ENCODE data around the gene GCSAM. TPM values are rescaled to one million over a fixed set of nuclear protein-coding genes. Genes with fewer than 3 reads are reported as not detected.

GCSAM gene
- 10 to 100 TPM in 1 of 2 experiments, 1 to 10 TPM in 1; 9.3 to 12.1 TPM for total RNA-seq

- Mint-ChIP-seq H3K9me3 (ENCODE audit: low read depth) (no peaks in the 10 kb centered on the region), H3K4me1 (peaks cover 86% of the 10 kb centered on the region), H3K27me3 (no peaks in the 10 kb centered on the region), H3K27ac (peak within 1 kb of the TSS; percentile 89), H3K36me3 (ENCODE audit: low read depth) (peaks cover 7% of the 10 kb centered on the region), H3K4me3 (peak within 1 kb of the TSS; percentile 79)
- CTCF ChIA-PET, result interaction anchor here (0.7 to 1.5 kb wide), 5 partner anchors 21 to 398 kb away, joined by 3 to 6 read pairs (median 3); partner anchors contain the start of gene SLC9C1
- POLR2A ChIA-PET, result no interaction called here
- peak; percentile 85 for ATAC-seq
- peak; percentile 82 for DNase-seq
- intact Hi-C loops (cut with DNase I, micrococcal nuclease), result loop anchor here in 1 of 2 experiments (1.0 to 10.0 kb wide), 3 partner anchors 10 to 882 kb away; partner anchors contain the start of gene CD200R1
Measured at GRCh38 chr3:112132975-112133448, at the start of gene GCSAM. GCSAM (minus strand) TSS chr3:112133248; CDS start chr3:112133120, 128 bp downstream.

- ChIA-PET POLR2A (no interaction called here), CTCF (interaction anchor here (0.6 to 1.3 kb wide), 3 partner anchors 54 to 415 kb away, joined by 3 read pairs; no protein-coding TSS in a partner anchor)
- H3K27ac Mint-ChIP-seq, result no peak overlapping the region
- no peak overlapping the region for H3K4me3 Mint-ChIP-seq
- intact Hi-C loops (cut with DNase I, micrococcal nuclease), result no loop called here
- H3K9me3 Mint-ChIP-seq (ENCODE audit: low read depth), result no peaks in the 10 kb centered on the region
- H3K27me3 Mint-ChIP-seq, result peaks cover 2% of the 10 kb centered on the region
- H3K36me3 Mint-ChIP-seq (ENCODE audit: low read depth), result no peaks in the 10 kb centered on the region
- DNase-seq, result no peak
- no peak for ATAC-seq
- H3K4me1 Mint-ChIP-seq, result no peaks in the 10 kb centered on the region
Measured at GRCh38 chr3:112175646-112176045, 42.6 kb upstream of the GCSAM start.

- CTCF ChIA-PET, result interaction anchor here (0.6 to 0.9 kb wide), 2 partner anchors 64 to 416 kb away, joined by 3 read pairs; no protein-coding TSS in a partner anchor
- ATAC-seq (no peak), DNase-seq (no peak)
- intact Hi-C loops (cut with DNase I, micrococcal nuclease), result no loop called here
- Mint-ChIP-seq H3K4me1 (no peaks in the 10 kb centered on the region), H3K27me3 (peaks cover 2% of the 10 kb centered on the region), H3K27ac (no peak overlapping the region), H3K36me3 (ENCODE audit: low read depth) (no peaks in the 10 kb centered on the region), H3K9me3 (ENCODE audit: low read depth) (no peaks in the 10 kb centered on the region), H3K4me3 (no peak overlapping the region)
- POLR2A ChIA-PET, result no interaction called here
Measured at GRCh38 chr3:112175037-112175436, 42.0 kb upstream of the GCSAM start.

GRCh38 chr3:112171144-112171543 is 38.1 kb upstream of the GCSAM start:
- Mint-ChIP-seq H3K36me3 (ENCODE audit: low read depth) (peaks cover 2% of the 10 kb centered on the region), H3K4me3 (no peak overlapping the region), H3K27ac (no peak overlapping the region), H3K9me3 (ENCODE audit: low read depth) (peaks cover 2% of the 10 kb centered on the region), H3K4me1 (no peaks in the 10 kb centered on the region), H3K27me3 (no peaks in the 10 kb centered on the region)
- DNase-seq (no peak), ATAC-seq (no peak)
- POLR2A ChIA-PET, result no interaction called here
- intact Hi-C loops (cut with DNase I, micrococcal nuclease), result no loop called here
- CTCF ChIA-PET, result interaction anchor here (0.6 kb wide), 1 partner anchor 97 kb away, joined by 3 read pairs; no protein-coding TSS in a partner anchor

GRCh38 chr3:112170046-112170445 is 37.0 kb upstream of the GCSAM start:
- H3K4me3 Mint-ChIP-seq, result no peak overlapping the region
- H3K27me3 Mint-ChIP-seq, result no peaks in the 10 kb centered on the region
- no peaks in the 10 kb centered on the region for H3K4me1 Mint-ChIP-seq
- ATAC-seq (no peak), DNase-seq (no peak)
- CTCF ChIA-PET, result interaction anchor here (0.5 kb wide), 1 partner anchor 137 kb away, joined by 3 read pairs; no protein-coding TSS in a partner anchor
- no peak overlapping the region for H3K27ac Mint-ChIP-seq
- POLR2A ChIA-PET, result no interaction called here
- intact Hi-C loops (cut with DNase I, micrococcal nuclease), result no loop called here
- H3K36me3 Mint-ChIP-seq (ENCODE audit: low read depth), result peaks cover 5% of the 10 kb centered on the region
- H3K9me3 Mint-ChIP-seq (ENCODE audit: low read depth), result peaks cover 2% of the 10 kb centered on the region

GRCh38 chr3:112167758-112168157 is 34.7 kb upstream of the GCSAM start:
- ATAC-seq, result no peak
- no peak for DNase-seq
- no peak overlapping the region for H3K27ac Mint-ChIP-seq
- no peaks in the 10 kb centered on the region for H3K4me1 Mint-ChIP-seq
- ChIA-PET CTCF (interaction anchor here (0.7 kb wide), 1 partner anchor 189 kb away, joined by 3 read pairs; the partner anchor contains the start of gene ABHD10), POLR2A (no interaction called here)
- intact Hi-C loops (cut with DNase I, micrococcal nuclease), result no loop called here
- H3K36me3 Mint-ChIP-seq (ENCODE audit: low read depth), result peaks cover 8% of the 10 kb centered on the region
- H3K4me3 Mint-ChIP-seq, result no peak overlapping the region
- H3K27me3 Mint-ChIP-seq, result no peaks in the 10 kb centered on the region
- H3K9me3 Mint-ChIP-seq (ENCODE audit: low read depth), result peaks cover 9% of the 10 kb centered on the region

- Mint-ChIP-seq H3K4me3 (no peak overlapping the region), H3K27ac (no peak overlapping the region), H3K27me3 (no peaks in the 10 kb centered on the region), H3K9me3 (ENCODE audit: low read depth) (peaks cover 32% of the 10 kb centered on the region), H3K4me1 (peaks cover under 1% of the 10 kb centered on the region), H3K36me3 (ENCODE audit: low read depth) (peaks cover 10% of the 10 kb centered on the region)
- DNase-seq (no peak), ATAC-seq (no peak)
- CTCF ChIA-PET, result interaction anchor here (0.7 kb wide), 1 partner anchor 38 kb away, joined by 3 read pairs; no protein-coding TSS in a partner anchor
- POLR2A ChIA-PET, result no interaction called here
- intact Hi-C loops (cut with DNase I, micrococcal nuclease), result loop anchor here in 1 of 2 experiments (10.0 kb wide), 1 partner anchor 46 kb away; no protein-coding TSS in a partner anchor
Measured at GRCh38 chr3:112149136-112149535, 16.1 kb upstream of the GCSAM start.

- DNase-seq, result no peak
- CTCF ChIA-PET, result interaction anchor here (0.7 kb wide), 1 partner anchor 245 kb away, joined by 3 read pairs; no protein-coding TSS in a partner anchor
- POLR2A ChIA-PET, result interaction anchor here (0.7 kb wide), 1 partner anchor 130 kb away, joined by 3 read pairs; no protein-coding TSS in a partner anchor
- ATAC-seq, result peak; percentile 60
- H3K4me1 Mint-ChIP-seq, result peaks cover 26% of the 10 kb centered on the region
- H3K36me3 Mint-ChIP-seq (ENCODE audit: low read depth), result peaks cover 10% of the 10 kb centered on the region
- H3K27me3 Mint-ChIP-seq, result no peaks in the 10 kb centered on the region
- H3K9me3 Mint-ChIP-seq (ENCODE audit: low read depth), result peaks cover 24% of the 10 kb centered on the region
- H3K4me3 Mint-ChIP-seq, result peak overlapping the region; percentile 6
- intact Hi-C loops (cut with DNase I, micrococcal nuclease), result loop anchor here (1.0 to 10.0 kb wide), 2 partner anchors 10 to 51 kb away; partner anchors contain the start of gene GCSAM (in 1 of the 2)
- peak overlapping the region; percentile 64 for H3K27ac Mint-ChIP-seq
Measured at GRCh38 chr3:112143689-112144088, 10.6 kb upstream of the GCSAM start.

- peak; percentile 90 for ATAC-seq
- H3K4me1 Mint-ChIP-seq, result peaks cover 26% of the 10 kb centered on the region
- intact Hi-C loops (cut with DNase I, micrococcal nuclease), result loop anchor here (1.0 to 10.0 kb wide), 2 partner anchors 10 to 52 kb away; partner anchors contain the start of gene GCSAM (in 1 of the 2)
- no peak for DNase-seq
- peak overlapping the region; percentile 6 for H3K4me3 Mint-ChIP-seq
- peak overlapping the region; percentile 64 for H3K27ac Mint-ChIP-seq
- no peaks in the 10 kb centered on the region for H3K27me3 Mint-ChIP-seq
- CTCF ChIA-PET, result no interaction called here
- POLR2A ChIA-PET, result interaction anchor here (0.7 kb wide), 1 partner anchor 129 kb away, joined by 3 read pairs; no protein-coding TSS in a partner anchor
- H3K9me3 Mint-ChIP-seq (ENCODE audit: low read depth), result peaks cover 24% of the 10 kb centered on the region
- peaks cover 10% of the 10 kb centered on the region for H3K36me3 Mint-ChIP-seq (ENCODE audit: low read depth)
Measured at GRCh38 chr3:112143251-112143650, 10.2 kb upstream of the GCSAM start.

- Mint-ChIP-seq H3K4me3 (no peak overlapping the region), H3K27me3 (no peaks in the 10 kb centered on the region), H3K27ac (no peak overlapping the region), H3K36me3 (ENCODE audit: low read depth) (peaks cover 8% of the 10 kb centered on the region), H3K4me1 (peaks cover 36% of the 10 kb centered on the region), H3K9me3 (ENCODE audit: low read depth) (peaks cover 11% of the 10 kb centered on the region)
- ATAC-seq (no peak), DNase-seq (no peak)
- CTCF ChIA-PET, result interaction anchor here (3.7 kb wide), 1 partner anchor 31 kb away, joined by 26 read pairs; no protein-coding TSS in a partner anchor
- intact Hi-C loops (cut with DNase I, micrococcal nuclease), result loop anchor here in 1 of 2 experiments (10.0 kb wide), 1 partner anchor 54 kb away; no protein-coding TSS in a partner anchor
- POLR2A ChIA-PET, result no interaction called here
Measured at GRCh38 chr3:112141293-112141692, 8.2 kb upstream of the GCSAM start.

GRCh38 chr3:112140584-112140983 is 7.5 kb upstream of the GCSAM start:
- Mint-ChIP-seq H3K4me1 (peaks cover 43% of the 10 kb centered on the region), H3K36me3 (ENCODE audit: low read depth) (peaks cover 6% of the 10 kb centered on the region), H3K27ac (no peak overlapping the region), H3K27me3 (no peaks in the 10 kb centered on the region), H3K4me3 (no peak overlapping the region), H3K9me3 (ENCODE audit: low read depth) (peaks cover 6% of the 10 kb centered on the region)
- POLR2A ChIA-PET, result no interaction called here
- DNase-seq (no peak), ATAC-seq (peak; percentile 39)
- intact Hi-C loops (cut with DNase I, micrococcal nuclease), result loop anchor here in 1 of 2 experiments (10.0 kb wide), 1 partner anchor 54 kb away; no protein-coding TSS in a partner anchor
- CTCF ChIA-PET, result interaction anchor here (1.5 to 3.7 kb wide), 3 partner anchors 16 to 297 kb away, joined by 4 to 26 read pairs (median 4); no protein-coding TSS in a partner anchor

All from activated CD4-positive, alpha-beta T cell treated with anti-CD3 and anti-CD28 coated beads for 36 hours (primary cell).